Hematopoietic multipotent progenitor cell treated with erythropoietin and hydrocortisone succinate and interleukin-3 and kit ligand, for 15 days (in vitro differentiated cells): ENCODE measurements around the gene COPS6.
A peak's percentile ranks its signal among the peaks of the same experiment; 100 is the strongest.

Source experiments
- DNase-seq: peaks from one replicate; pipeline ENCODE4 v3.0.0-alpha.2; 2015; ENCODE audit warnings: low spot score

Gene COPS6

DNA sequence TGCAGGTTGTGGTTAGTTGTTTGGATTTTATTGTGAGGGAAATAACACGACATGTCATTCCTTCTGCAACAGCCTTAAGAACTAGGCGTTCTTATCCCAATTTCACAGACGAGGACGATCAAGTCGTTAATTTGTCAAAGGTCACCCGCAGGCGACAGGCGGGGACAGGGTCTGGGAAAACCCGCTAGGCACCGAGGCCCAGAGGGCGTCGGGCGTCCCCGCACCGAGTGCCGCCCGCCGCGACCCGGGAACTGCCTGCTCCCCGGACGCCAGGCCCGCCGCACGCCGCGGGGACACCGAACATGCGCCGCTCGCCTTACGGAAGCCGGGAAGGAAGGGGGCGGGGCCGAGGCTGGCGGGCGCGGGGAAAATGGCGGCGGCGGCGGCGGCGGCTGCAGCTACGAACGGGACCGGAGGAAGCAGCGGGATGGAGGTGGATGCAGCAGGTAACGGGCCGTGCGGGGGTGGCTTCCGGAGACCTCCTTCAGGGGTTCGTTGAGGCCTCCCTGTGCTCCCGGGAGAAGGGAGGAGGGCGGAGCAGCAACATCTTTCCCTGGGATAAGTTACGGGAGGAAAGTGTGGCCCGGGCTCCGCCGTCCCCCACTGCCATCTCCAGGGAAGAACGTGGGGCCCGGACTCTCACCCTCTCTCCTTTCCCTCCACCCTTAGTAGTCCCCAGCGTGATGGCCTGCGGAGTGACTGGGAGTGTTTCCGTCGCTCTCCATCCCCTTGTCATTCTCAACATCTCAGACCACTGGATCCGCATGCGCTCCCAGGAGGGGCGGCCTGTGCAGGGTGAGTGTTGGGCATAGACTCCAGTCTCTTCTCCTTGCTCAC lies at the start of gene COPS6:
Gene COPS6 (plus strand): TSS at position 349 of the 837 bp plus-strand sequence. CDS start 22 bp downstream, at position 371.
- DNase-seq: peak; percentile 82

DNA sequence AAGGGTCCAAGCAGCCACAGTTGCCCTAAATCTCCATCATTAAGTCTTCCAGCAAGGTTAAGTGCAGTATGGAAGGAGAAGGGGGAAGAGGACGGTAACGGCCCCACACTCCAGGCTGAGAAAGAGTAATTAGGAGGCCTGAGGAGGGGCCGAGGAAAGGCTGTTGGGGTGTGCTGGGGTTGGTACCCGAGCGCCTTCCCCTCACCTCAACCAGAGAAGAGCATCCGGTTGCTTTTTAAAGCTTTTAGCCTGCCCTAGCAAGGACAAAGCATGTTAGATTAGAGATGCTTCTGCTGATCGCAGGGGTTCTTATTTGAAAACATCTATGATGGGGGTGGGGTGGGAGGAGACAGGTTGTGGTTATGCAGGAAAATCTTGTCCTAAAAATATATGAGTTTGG lies 48.2 kb upstream of the COPS6 start:
- no peak for DNase-seq

DNA sequence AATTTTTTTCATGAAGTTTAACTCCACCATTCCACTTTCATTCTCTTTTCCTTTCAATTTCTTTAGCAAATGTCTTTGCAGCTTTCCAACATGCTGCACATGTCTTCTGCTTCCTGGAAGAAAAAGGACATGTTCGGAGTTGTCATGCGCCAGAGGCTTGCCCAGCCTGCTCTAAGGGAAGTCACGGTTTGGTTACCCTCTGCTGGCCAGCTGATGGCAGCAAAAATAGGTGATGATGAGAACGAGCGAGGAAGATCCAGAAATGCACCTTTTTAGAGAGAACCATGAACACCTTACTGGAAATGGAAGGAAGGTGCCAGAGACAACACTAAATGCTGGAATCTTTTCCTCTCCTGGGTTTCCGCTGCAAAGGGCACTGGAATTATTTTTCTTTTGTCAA lies 44.1 kb upstream of the COPS6 start:
- DNase-seq: no peak

DNA sequence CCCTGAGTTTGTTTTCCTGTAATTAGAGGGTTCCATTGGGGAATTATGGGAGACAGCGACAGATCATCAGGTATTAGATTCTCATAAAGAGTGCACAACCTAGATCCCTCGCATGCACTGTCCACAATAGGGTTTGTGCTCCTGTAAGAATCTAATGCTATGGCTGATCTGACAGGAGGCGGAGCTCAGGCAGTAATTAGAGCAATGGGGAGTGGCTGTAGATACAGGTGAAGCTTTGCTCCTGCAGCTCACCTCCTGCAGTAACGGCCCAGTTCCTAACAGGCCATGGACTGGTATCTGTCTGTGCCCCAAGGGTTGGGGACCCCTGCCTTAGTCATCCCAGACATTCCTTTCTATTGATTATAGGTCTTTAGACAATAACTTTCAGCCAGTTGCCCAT lies 40.1 kb upstream of the COPS6 start:
- DNase-seq: no peak

DNA sequence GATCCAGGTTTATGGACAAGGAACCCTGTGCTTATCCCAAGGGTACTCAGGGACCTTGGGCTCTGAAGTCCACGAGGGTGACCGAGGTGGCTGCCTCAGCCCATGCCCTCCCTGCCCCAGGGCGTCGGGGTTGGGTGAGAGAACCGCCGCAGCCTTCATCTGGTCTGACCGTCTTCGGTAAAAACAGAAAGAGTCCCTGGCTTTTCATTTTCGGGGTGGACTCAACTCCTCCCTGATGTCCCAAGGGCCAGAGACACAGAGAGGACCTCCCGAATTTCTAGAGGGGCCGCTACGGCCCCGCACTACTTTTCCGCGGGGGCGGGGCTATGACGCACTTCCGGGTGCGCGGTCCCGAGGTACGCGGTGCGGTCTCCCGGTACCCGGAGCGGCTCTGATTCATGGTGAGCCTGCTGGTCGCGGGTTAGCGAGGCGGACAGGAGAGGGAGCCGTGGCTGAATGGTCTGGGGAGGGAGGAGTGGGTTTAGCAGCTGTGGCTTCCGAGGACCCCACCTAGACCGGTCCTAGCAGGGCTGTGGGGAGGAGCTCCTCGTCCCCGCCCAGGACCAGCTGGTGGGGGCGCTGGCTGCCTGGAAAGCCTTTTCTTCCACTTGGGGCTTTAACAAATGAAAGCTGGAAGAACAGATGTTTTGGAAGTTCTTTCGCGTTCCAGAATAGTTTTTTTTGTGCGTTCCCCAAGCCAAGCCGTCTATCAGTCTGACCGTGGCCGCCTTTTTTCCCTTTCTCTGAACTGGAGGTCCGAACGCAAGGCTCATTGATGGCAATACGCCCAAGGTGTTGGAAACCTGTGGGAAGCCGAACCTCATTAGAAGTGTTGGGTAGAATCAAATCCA lies 39.1 kb upstream of the COPS6 start, which contains the start of gene ZSCAN21:
Gene ZSCAN21 (plus strand): TSS at position 334 of the 851 bp plus-strand sequence. CDS start 7,233 bp downstream, outside the sequence.
- DNase-seq: peak; percentile 85

DNA sequence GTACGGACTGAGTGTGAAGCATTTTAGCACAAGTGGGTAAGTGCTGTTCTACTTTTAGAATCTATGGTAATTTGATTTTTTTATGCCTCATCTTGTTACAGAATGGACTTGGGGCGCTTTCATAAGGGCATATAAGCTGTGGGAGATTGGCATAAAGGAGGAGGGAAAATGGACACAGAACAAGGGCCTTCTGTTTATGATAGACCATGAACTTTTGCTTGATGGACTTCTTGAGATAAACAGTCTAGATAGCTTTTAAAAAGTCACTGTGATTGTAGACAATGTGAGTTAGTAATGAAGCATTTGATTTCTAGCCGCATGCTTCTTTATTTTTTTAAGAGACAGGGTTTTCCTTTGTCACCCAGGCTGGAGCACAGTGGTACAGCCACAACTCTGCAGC lies 37.2 kb upstream of the COPS6 start:
- no peak for DNase-seq

DNA sequence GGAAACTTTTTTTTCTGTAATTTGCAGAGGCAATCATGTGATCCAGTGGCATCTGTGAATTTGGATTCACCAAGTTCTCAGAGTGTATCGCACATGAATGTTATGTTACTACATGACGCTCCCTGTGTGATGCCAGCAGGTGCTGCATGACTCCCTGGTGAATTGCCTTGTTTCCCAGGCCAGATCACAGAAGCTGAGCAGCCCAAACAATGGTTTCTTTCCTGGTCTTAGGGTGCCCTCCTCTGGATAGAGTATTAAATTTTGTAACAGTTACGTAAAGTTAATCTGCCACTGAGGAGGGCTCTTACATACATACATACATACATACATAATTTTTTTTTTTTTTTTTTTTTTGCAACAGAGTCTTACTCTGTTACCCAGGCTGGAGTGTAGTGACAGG lies 35.6 kb upstream of the COPS6 start:
- peak; percentile 62 for DNase-seq

DNA sequence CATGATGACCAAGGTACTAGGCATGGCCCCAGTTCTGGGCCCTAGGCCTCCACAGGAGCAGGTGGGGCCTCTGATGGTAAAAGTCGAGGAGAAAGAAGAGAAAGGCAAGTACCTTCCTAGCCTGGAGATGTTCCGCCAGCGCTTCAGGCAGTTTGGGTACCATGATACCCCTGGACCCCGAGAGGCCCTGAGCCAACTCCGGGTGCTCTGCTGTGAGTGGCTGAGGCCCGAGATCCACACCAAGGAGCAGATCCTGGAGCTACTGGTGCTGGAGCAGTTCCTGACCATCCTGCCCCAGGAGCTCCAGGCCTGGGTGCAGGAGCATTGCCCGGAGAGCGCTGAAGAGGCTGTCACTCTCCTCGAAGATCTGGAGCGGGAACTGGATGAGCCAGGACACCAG lies 31.8 kb upstream of the COPS6 start:
- DNase-seq: no peak

DNA sequence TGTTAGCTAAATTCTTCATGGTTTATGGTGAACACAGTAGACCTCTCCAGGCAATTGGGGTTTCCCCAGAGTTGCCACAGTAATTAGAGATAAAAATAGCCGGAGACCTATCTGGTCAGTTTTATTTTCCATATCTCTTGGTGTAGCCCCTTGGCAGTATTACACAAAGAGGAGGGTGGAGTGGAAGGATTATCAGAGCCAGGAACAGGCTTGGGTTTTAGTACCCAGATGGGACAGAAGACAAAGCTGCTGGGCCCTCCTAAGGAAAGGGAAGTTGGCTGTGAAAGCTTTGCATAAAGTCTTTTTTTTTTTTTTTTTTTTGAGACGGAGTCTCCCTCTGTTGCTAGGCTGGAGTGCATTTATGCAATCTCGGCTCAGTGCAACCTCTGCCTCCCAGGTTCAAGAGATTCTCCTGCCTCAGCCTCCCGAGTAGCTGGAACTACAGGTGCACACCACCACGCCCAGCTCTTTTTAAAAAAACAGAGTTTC lies 29.5 kb upstream of the COPS6 start:
- no peak for DNase-seq

DNA sequence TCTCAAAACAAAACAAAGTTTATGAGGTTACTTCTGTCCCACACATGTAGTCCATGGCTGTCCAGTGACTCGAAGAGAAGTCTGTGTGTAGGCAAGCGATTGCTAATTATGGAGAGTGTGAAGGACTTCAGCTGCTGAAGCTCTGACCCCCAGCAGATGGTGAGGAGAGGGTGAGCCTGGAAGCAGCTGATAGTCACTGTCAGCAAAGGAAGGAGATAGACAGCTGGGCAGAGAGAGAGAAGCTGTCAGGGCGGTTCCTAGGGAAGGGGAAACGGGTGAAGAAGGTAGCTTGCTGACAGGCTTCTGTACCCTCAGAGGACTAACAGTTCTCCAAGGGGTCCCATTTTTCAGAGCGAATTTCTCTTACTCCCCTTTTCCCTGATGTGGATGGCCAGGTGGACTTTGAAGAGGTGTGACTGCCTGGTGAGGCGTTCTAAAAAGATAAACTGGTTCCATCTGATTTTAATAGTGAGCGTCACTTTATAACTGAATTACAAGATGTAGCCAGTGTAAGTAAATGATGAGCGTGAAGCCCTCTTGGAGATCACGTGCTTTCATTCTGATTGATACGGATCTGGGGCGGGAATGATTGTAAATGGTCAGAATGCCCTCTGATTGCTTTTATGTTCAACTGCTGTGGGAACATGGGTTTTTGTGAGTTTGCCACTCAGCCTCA lies 27.1 kb upstream of the COPS6 start:
- DNase-seq: peak; percentile 82

DNA sequence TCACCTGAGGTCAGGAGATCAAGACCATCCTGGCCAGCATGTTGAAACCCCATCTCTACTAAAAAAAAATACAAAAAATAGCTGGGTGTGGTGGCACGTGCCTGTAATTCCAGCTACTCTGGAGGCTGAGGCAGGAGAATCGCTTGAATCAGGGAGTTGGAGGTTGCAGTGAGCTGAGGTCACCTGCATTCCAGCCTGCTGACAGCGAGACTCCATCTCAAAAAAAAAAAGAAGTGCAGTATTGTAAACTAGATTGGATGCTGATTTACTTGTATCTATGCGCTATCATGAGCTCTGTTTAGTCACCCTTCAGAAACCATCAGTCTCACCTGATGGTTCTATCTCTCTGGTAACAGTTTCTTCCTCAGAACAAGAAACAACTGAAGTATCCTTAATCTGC lies 25.4 kb upstream of the COPS6 start:
- DNase-seq: no peak

DNA sequence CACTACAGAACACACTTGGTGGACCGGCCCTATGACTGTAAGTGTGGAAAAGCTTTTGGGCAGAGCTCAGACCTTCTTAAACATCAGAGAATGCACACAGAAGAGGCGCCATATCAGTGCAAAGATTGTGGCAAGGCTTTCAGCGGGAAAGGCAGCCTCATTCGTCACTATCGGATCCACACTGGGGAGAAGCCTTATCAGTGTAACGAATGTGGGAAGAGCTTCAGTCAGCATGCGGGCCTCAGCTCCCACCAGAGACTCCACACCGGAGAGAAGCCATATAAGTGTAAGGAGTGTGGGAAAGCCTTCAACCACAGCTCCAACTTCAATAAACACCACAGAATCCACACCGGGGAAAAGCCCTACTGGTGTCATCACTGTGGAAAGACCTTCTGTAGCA lies 24.6 kb upstream of the COPS6 start:
- DNase-seq: no peak

DNA sequence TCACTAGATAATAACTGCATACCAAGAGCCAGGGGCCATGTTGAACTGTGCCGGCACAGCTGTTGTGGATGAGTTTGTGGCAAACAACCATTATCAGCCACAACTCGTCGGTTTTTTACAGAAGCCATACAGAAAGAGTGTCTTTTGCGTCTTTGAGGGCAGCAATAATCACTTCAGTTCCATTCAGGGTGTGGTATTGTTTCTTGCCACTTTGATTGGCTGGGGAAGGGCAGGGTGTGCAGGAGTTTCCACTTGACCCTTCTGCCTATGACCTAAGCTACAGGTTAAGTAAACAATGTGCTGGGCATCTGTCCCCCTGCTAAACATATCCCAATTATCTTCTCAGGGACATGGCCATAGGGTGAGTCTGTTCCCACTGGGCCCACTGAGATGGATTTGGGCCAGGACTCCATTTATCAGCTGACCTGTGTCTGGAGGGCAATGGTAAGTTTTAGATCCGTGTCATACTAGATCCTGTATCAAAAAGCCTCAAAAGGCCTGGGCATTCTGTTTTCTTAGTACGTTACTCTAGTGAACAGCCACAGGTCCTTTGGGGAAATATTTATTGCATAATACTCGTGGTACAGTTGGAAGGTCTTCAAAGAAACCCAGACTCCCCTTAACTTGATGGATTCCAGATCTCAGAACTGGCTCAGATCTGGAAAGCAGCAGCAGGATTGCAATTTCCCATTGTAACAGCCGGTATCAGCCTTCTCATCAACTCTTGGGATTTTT lies 23.1 kb upstream of the COPS6 start:
- DNase-seq: peak; percentile 35

DNA sequence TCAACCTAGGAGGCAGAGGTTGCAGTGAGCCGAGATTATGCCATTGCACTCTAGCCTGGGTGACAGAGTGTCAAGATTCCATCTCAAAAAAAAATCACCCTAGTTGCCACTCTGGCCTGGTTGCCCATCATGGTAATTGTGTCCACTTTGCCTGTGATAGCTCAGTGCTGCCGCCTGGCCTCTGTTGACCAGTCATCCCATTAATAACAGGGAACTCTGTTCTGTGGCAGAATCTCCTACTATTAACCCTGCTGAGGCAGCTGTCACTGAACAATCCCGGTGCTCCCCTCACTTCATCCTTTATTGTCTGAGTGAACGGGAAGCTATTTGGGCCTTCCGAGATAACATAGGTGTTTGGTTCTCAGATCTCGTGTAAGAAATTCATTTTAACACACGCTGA lies 21.8 kb upstream of the COPS6 start:
- DNase-seq: no peak

DNA sequence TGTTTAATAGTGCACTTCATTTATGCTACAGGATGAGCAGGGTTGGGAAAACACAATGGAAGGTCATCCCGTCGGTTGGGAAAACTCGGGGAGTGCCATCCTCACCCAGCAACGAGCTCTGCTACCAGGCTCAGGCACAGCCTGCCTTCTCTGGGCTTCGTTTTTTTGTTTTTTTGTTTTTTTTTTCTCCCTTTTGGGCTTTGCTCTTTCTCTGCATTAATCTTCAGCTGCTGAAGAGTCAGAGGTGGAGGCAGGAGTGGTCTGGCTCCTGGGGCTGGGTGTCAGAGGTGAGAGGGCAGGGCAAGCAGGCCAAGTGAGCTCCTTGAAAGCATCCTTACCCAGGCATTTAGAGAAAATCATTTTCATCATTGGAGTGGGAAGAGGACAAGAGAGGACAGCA lies 18.8 kb upstream of the COPS6 start:
- DNase-seq: no peak

DNA sequence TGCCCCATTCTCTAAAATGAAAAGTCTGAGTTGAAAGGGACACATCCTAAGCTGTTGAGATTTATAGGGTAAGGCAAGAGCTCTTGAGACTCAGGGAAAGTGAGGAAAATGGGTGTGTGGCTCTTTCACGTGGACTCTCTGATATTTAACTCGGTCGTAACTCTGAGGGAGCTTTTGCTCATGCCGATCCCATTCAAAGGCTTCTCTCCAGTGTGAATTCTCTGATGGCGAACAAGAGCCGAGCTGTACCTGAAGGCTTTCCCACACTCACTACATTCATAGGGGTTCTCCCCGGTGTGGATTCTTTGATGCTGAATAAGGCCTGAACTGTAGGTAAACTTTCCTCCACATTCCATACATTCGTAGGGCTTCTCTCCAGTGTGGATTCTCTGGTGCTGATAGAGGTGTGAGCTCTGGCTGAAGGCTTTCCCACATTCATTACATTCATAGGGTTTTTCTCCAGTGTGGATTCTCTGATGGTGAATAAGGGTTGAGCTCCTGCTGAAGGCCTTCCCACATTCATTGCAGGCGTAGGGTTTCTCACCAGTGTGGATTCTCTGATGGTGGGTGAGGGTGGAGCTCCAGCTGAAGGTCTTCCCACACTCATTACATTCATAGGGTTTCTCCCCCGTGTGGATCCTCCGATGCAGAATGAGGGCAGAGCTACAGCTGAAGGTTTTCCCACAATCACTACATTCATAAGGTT lies 17.6 kb upstream of the COPS6 start:
- no peak for DNase-seq

DNA sequence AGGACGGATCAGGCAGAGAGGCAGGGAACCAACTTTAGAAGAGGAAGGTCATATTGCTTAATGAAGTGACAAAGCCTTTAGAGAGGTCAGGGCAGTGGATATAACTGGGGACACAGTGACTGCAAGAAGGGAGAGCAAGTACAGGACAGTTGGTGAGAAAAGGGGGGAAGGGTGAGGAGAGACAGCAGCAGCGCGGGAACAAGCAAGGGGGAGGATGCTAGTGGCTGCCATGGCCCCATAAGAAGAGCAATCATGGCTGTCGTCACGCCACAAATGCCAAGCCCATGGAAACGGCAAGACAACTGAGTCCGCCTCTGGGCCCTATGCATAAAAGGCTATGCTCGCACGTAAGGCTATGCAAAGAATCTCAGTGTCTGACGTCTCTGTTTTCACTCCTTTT lies 16.3 kb upstream of the COPS6 start:
- no peak for DNase-seq

DNA sequence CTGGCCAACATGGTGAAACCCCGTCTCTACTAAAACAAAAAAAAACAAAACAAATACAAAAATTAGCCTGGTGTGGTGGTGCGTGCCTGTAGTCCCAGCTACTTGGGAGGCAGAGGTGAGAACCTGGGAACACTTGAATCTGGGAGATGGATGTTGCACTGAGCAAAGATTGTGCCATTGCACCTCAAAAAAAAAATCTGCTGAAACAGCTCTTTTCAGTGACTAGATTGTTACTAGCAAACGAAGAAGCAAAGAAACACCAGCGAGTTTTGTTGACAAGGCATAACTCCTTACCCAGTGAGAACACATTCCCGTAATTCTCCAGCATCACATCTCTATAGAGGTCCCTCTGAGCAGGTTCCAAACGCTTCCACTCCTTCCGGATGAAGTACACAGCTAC lies 13.9 kb upstream of the COPS6 start:
- DNase-seq: no peak

DNA sequence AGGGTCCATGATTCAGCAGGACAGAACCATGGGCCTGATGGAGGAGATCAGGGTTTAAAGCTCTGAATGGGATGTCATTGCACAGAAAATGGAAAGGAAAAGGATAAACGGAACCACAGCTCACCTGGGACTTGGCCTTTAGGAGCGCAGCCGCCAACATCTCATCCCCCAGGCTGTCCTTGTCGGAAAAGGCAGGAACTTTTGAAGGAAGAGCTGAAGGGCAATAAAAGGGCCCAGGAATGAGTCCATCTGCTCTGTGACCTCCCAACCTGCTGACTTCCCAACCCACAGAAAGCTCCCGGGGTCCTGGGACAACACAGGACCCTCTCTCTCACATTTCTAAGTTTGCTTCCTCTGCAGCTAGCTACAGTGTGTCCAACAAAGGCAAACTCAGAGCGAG lies 13.4 kb upstream of the COPS6 start:
- DNase-seq: no peak

DNA sequence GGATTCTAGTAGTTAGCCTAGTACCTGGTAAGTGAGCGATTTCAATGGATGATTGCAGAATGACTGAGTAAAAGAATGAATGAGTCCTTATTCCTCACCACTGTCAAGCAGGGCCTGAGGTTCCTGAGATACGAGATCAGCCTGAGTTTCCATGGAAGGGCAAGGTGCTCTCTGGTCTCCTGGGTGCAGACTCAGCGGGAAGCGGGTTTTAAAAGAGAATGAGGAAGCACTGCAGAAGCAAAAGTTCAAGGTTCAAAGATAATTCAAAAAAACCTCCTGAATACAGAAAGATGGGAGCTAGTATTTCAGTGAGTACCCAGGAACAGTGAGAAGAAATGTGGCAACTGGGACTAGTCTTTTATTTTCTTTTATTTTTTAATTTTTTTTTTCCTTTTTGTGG lies 11.6 kb upstream of the COPS6 start:
- no peak for DNase-seq

DNA sequence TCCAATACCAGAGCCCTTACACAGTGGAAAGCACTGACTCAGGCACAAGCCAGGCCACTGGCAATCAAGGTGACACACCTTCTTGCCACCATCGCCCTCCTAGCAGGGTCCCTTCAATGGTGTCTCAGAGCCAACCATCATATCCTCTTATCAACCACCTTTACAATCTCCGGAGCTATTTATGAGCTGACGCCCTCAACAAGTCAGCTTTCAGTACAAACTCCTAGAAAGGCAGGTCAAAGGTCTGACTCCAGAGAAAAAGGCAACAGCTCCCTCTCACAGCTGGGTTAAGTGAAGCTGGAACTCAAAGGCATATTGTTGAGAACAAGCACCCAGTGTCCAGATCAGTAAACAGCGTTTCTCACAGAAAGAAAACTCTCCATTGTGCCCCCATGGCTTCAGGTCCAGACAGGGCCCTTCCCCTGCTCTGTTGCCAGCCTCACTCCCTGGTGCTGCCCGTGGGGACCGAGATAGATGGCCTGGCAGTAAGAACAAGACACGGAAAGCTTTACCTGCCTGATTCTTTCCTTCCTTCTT lies 9.7 kb upstream of the COPS6 start:
- DNase-seq: no peak
